22Rv1 (cell line): ENCODE results near the gene GPHA2.

ENCODE experiments used
- H3K27ac ChIP-seq: fragments of 450-650 bp; 2 replicates; pipeline ENCODE4 v1.5.1; 2017
- ZFX ChIP-seq: fragments of 450-650 bp; IDR thresholded peaks from 2 replicates; pipeline ENCODE4 v1.6.1; 2017; ENCODE audit warnings: antibody characterized with exemption, borderline replicate concordance
- TF ChIP-seq, protein P1 (sequence below): fragments of 450-650 bp; IDR thresholded peaks from 2 replicates; pipeline ENCODE4 v1.5.1; 2017; ENCODE audit warnings: mild to moderate bottlenecking

Gene GPHA2

DNA sequence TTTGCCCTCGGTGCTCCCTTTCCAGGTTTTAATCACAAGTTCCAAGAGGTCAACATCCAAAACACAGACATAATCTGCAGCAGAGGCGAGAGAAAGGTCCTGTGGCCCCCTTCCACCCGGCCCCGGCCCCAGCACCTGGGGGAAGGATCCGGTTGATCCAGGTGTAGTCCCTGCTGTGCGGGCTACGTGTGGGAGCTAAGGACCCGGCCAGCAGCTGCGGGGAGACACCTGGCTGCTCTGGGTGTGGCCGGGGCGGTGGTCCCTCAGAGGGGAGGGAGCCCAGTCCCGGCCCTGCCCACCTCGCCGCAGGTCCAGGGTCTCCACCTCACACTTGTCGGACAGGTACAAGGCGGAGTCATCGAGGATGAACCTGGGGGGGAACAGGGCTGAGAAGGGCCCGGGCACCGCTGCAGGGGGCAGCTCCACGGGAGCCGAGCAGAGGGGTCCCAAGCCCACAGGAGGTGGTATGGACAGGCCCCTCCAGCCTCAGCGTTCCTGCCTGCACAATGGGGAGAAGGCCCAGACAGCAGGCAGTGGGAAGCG, 32.3 kb downstream of the GPHA2 start:
- no peak for TF ChIP-seq ZFX
- TF ChIP-seq, protein P1, sequence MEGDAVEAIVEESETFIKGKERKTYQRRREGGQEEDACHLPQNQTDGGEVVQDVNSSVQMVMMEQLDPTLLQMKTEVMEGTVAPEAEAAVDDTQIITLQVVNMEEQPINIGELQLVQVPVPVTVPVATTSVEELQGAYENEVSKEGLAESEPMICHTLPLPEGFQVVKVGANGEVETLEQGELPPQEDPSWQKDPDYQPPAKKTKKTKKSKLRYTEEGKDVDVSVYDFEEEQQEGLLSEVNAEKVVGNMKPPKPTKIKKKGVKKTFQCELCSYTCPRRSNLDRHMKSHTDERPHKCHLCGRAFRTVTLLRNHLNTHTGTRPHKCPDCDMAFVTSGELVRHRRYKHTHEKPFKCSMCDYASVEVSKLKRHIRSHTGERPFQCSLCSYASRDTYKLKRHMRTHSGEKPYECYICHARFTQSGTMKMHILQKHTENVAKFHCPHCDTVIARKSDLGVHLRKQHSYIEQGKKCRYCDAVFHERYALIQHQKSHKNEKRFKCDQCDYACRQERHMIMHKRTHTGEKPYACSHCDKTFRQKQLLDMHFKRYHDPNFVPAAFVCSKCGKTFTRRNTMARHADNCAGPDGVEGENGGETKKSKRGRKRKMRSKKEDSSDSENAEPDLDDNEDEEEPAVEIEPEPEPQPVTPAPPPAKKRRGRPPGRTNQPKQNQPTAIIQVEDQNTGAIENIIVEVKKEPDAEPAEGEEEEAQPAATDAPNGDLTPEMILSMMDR, result no peak
- H3K27ac ChIP-seq, result no peak overlapping the region

- no peak overlapping the region for H3K27ac ChIP-seq
- TF ChIP-seq, protein P1, result no peak
- no peak for TF ChIP-seq ZFX
Observed at GRCh38 chr11:64902102-64902900, 33.4 kb downstream of the GPHA2 start.

DNA sequence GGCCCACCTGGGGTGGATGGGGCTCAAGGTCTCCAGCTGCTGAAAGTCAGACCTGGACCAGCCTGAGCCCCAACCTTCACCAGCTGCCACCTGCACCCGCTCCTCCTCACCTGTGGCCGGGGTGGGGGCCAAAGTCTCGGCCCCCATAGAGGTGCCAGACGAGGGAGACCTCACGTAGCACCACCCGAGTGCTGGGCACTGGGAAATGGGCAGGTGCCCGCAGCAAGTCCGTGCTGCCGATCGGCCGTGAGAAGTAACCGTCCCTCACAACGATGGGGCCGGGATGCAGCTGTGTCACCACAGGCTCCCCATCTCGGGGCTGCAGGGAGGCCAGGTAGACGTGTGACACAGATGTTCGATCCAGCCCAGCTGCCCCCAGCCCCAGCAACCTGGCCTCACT, 34.9 kb downstream of the GPHA2 start:
- no peak overlapping the region for H3K27ac ChIP-seq
- no peak for TF ChIP-seq ZFX
- TF ChIP-seq, protein P1, result no peak

GRCh38 chr11:64900263-64900678, 35.4 kb downstream of the GPHA2 start:
- TF ChIP-seq, protein P1, result no peak
- TF ChIP-seq ZFX, result no peak
- no peak overlapping the region for H3K27ac ChIP-seq

- TF ChIP-seq, protein P1, result no peak
- TF ChIP-seq ZFX, result no peak
Observed at GRCh38 chr11:64898541-64898940, 37.2 kb downstream of the GPHA2 start.

GRCh38 chr11:64898076-64898445, 37.6 kb downstream of the GPHA2 start:
- no peak overlapping the region for H3K27ac ChIP-seq
- TF ChIP-seq, protein P1, result no peak
- no peak for TF ChIP-seq ZFX

More at GRCh38 chr11:64898541-64898940, 37.2 kb downstream of the GPHA2 start:
- H3K27ac ChIP-seq, result no peak overlapping the region

- TF ChIP-seq, protein P1, result no peak
- TF ChIP-seq ZFX, result no peak
- no peak overlapping the region for H3K27ac ChIP-seq
Observed at GRCh38 chr11:64897381-64898075, 38.2 kb downstream of the GPHA2 start.
